Measurements from ENCODE around the gene SARS1. TPM values are rescaled to one million over a fixed set of nuclear protein-coding genes. Genes with fewer than 3 reads are reported as not detected.

SARS1 gene
- total and polyA plus RNA-seq, 2 of the 13 experiments (the other 11 are each of a cell fraction or from before 2014, with no cell fraction given), result 103 to 134 TPM

DNA sequence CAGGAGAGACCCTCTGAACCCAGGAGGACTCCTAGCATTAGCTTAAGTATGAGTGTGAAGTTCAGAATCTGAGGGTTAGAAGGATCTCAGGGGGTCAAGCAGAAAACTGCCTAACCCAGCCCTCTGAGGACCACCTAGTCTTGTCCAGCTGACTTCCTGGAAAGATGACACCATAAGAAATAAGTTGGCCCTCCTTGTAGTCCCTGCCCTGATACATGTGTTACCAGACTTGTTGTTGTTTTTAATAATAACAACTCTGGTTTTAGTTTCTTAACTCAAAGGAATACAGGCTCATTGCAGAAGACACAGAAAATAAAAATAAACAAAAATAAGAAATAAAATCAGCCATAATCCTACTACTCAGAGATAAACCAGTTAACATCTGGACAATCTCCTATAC, 21.8 kb upstream of the SARS1 start:
- no peak overlapping the region for H3K4me2 ChIP-seq (ENCODE audit: low read depth, low read length)
- no peaks in the 10 kb centered on the region for H4K20me1 ChIP-seq (ENCODE audit: insufficient read depth, low read length)
- FAIRE-seq (no peak), ATAC-seq (no peak), DNase-seq (ENCODE audit: low spot score) (no peak)
- in situ Hi-C loops (cut with HindIII; ENCODE audit: extremely low pct_ligation_motif_present, low pct_unique_long_range_greater_than_20kb) (no loop called here), intact Hi-C loops (cut with micrococcal nuclease; ENCODE audit: unreplicated experiment) (loop anchor here (2.0 to 5.0 kb wide), 2 partner anchors 41 to 80 kb away; partner anchors contain the start of gene ELAPOR1)
- no TSS peak for BruUV-seq (replicated peaks)
- H2AFZ ChIP-seq (ENCODE audit: low read length), result no peak overlapping the region
- H3K4me3 ChIP-seq (replicated peaks in 1 of 3; ENCODE audit: insufficient read depth in 1 of 3, low read depth in 2 of 3, low read length in 3 of 3), result no peak overlapping the region
- H3K4me1 ChIP-seq (ENCODE audit: insufficient read depth, low read length), result peaks cover 38% of the 10 kb centered on the region
- POLR2A ChIA-PET, result interaction anchor here (0.9 to 1.6 kb wide), 4 partner anchors 10 to 92 kb away, joined by 3 to 7 read pairs (median 6); partner anchors contain the start of gene SARS1
- H3K36me3 ChIP-seq (replicated peaks in 1 of 2; ENCODE audit: control insufficient read depth in 1 of 2, insufficient read depth in 2 of 2, low read length in 2 of 2), result no peaks in the 10 kb centered on the region
- no peak overlapping the region for H3K27ac ChIP-seq (ENCODE audit: extremely low read length, insufficient read depth, low read length)
- no peaks in the 10 kb centered on the region for H3K79me2 ChIP-seq (ENCODE audit: insufficient read depth, low read length)
- H3K9me3 ChIP-seq (ENCODE audit: low read length), result no peaks in the 10 kb centered on the region
- CTCF ChIA-PET (ENCODE audit: low intra/inter-chr PET ratio, low total read pairs), result interaction anchor here (0.7 kb wide), 1 partner anchor 72 kb away, joined by 4 read pairs; no protein-coding TSS in a partner anchor
- no peak overlapping the region for H3K9ac ChIP-seq (ENCODE audit: insufficient read depth, low read depth, low read length)
- H3K27me3 ChIP-seq (ENCODE audit: control insufficient read depth in 1 of 2, insufficient read depth in 2 of 2, low read length in 2 of 2), result peaks cover 2 to 4% of the 10 kb centered on the region in 2 experiments; a peak in 2 of 5 replicates
- TF ChIP-seq, protein P1, sequence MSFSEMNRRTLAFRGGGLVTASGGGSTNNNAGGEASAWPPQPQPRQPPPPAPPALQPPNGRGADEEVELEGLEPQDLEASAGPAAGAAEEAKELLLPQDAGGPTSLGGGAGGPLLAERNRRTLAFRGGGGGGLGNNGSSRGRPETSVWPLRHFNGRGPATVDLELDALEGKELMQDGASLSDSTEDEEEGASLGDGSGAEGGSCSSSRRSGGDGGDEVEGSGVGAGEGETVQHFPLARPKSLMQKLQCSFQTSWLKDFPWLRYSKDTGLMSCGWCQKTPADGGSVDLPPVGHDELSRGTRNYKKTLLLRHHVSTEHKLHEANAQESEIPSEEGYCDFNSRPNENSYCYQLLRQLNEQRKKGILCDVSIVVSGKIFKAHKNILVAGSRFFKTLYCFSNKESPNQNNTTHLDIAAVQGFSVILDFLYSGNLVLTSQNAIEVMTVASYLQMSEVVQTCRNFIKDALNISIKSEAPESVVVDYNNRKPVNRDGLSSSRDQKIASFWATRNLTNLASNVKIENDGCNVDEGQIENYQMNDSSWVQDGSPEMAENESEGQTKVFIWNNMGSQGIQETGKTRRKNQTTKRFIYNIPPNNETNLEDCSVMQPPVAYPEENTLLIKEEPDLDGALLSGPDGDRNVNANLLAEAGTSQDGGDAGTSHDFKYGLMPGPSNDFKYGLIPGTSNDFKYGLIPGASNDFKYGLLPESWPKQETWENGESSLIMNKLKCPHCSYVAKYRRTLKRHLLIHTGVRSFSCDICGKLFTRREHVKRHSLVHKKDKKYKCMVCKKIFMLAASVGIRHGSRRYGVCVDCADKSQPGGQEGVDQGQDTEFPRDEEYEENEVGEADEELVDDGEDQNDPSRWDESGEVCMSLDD (CRISPR knock-in tag; IDR thresholded peaks at IDR 0.05; ENCODE audit: borderline replicate concordance), result no peak
- TF ChIP-seq ZFP62 (CRISPR knock-in tag; IDR thresholded peaks at IDR 0.05) (no peak), ZNF598 (CRISPR knock-in tag; IDR thresholded peaks at IDR 0.05; ENCODE audit: borderline replicate concordance) (no peak), TBP (CRISPR knock-in tag; IDR thresholded peaks at IDR 0.05) (no peak), KAT8 (CRISPR knock-in tag; IDR thresholded peaks at IDR 0.05) (no peak), NR2C2 (CRISPR knock-in tag; IDR thresholded peaks at IDR 0.05; ENCODE audit: borderline replicate concordance) (no peak), RAD51 (IDR thresholded peaks at IDR 0.05; ENCODE audit: borderline replicate concordance) (no peak), ZNF747 (CRISPR knock-in tag; IDR thresholded peaks at IDR 0.05; ENCODE audit: borderline replicate concordance) (no peak)
- TF ChIP-seq, protein P2, sequence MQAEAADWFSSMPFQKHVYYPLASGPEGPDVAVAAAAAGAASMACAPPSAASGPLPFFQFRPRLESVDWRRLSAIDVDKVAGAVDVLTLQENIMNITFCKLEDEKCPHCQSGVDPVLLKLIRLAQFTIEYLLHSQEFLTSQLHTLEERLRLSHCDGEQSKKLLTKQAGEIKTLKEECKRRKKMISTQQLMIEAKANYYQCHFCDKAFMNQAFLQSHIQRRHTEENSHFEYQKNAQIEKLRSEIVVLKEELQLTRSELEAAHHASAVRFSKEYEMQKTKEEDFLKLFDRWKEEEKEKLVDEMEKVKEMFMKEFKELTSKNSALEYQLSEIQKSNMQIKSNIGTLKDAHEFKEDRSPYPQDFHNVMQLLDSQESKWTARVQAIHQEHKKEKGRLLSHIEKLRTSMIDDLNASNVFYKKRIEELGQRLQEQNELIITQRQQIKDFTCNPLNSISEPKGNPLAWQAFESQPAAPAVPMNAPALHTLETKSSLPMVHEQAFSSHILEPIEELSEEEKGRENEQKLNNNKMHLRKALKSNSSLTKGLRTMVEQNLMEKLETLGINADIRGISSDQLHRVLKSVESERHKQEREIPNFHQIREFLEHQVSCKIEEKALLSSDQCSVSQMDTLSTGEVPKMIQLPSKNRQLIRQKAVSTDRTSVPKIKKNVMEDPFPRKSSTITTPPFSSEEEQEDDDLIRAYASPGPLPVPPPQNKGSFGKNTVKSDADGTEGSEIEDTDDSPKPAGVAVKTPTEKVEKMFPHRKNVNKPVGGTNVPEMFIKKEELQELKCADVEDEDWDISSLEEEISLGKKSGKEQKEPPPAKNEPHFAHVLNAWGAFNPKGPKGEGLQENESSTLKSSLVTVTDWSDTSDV (CRISPR knock-in tag; IDR thresholded peaks at IDR 0.05), result no peak
- TF ChIP-seq, protein P3, sequence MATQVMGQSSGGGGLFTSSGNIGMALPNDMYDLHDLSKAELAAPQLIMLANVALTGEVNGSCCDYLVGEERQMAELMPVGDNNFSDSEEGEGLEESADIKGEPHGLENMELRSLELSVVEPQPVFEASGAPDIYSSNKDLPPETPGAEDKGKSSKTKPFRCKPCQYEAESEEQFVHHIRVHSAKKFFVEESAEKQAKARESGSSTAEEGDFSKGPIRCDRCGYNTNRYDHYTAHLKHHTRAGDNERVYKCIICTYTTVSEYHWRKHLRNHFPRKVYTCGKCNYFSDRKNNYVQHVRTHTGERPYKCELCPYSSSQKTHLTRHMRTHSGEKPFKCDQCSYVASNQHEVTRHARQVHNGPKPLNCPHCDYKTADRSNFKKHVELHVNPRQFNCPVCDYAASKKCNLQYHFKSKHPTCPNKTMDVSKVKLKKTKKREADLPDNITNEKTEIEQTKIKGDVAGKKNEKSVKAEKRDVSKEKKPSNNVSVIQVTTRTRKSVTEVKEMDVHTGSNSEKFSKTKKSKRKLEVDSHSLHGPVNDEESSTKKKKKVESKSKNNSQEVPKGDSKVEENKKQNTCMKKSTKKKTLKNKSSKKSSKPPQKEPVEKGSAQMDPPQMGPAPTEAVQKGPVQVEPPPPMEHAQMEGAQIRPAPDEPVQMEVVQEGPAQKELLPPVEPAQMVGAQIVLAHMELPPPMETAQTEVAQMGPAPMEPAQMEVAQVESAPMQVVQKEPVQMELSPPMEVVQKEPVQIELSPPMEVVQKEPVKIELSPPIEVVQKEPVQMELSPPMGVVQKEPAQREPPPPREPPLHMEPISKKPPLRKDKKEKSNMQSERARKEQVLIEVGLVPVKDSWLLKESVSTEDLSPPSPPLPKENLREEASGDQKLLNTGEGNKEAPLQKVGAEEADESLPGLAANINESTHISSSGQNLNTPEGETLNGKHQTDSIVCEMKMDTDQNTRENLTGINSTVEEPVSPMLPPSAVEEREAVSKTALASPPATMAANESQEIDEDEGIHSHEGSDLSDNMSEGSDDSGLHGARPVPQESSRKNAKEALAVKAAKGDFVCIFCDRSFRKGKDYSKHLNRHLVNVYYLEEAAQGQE (IDR thresholded peaks at IDR 0.05; ENCODE audit: borderline replicate concordance in 1 of 2, low read depth in 1 of 2, low read length in 2 of 2), result no peak
- TF ChIP-seq, protein P4, sequence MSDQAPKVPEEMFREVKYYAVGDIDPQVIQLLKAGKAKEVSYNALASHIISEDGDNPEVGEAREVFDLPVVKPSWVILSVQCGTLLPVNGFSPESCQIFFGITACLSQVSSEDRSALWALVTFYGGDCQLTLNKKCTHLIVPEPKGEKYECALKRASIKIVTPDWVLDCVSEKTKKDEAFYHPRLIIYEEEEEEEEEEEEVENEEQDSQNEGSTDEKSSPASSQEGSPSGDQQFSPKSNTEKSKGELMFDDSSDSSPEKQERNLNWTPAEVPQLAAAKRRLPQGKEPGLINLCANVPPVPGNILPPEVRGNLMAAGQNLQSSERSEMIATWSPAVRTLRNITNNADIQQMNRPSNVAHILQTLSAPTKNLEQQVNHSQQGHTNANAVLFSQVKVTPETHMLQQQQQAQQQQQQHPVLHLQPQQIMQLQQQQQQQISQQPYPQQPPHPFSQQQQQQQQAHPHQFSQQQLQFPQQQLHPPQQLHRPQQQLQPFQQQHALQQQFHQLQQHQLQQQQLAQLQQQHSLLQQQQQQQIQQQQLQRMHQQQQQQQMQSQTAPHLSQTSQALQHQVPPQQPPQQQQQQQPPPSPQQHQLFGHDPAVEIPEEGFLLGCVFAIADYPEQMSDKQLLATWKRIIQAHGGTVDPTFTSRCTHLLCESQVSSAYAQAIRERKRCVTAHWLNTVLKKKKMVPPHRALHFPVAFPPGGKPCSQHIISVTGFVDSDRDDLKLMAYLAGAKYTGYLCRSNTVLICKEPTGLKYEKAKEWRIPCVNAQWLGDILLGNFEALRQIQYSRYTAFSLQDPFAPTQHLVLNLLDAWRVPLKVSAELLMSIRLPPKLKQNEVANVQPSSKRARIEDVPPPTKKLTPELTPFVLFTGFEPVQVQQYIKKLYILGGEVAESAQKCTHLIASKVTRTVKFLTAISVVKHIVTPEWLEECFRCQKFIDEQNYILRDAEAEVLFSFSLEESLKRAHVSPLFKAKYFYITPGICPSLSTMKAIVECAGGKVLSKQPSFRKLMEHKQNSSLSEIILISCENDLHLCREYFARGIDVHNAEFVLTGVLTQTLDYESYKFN (CRISPR knock-in tag; conservative IDR thresholded peaks at IDR 0.05), result no peak

Data from HepG2 (cell line).